Ecto neural progenitor cell (in vitro differentiated cells): ENCODE results near the gene NRXN3.
A peak's percentile ranks its signal among the peaks of the same experiment; 100 is the strongest.
"Not testable (repeated sequence)": the region's sequence is repeated elsewhere in the genome, so short reads cannot be mapped to it uniquely, and the experiment has no call there.

Source experiments
- DNase-seq: peaks from one replicate; pipeline ENCODE4 v3.0.0-alpha.2; 2018; ENCODE audit warnings: low spot score

NRXN3 gene

GRCh38 chr14:78403278-78403815 is 233.2 kb downstream of the NRXN3 start:
- DNase-seq, result no peak

GRCh38 chr14:78405079-78405856 is 235.1 kb downstream of the NRXN3 start:
- no peak for DNase-seq

DNA sequence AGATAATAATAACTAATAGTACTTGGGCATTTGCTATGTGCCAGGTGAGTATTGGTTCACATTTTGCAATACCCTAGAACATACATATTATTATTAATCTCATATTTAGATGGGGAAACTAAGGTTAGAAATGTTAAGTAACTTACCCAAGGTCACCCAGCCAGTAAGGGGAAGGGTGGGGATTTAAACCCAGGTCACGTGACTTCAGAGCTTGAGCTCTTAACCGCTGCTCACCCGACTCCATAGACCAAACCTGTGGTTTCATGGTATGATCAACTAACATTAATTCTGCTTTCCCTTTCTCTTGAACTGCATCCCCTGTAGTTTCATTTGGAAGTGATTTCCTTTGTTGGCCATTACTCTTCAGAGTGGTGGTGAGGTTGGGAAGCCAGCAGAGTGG is 242.3 kb downstream of the NRXN3 start:
- DNase-seq, result no peak

DNA sequence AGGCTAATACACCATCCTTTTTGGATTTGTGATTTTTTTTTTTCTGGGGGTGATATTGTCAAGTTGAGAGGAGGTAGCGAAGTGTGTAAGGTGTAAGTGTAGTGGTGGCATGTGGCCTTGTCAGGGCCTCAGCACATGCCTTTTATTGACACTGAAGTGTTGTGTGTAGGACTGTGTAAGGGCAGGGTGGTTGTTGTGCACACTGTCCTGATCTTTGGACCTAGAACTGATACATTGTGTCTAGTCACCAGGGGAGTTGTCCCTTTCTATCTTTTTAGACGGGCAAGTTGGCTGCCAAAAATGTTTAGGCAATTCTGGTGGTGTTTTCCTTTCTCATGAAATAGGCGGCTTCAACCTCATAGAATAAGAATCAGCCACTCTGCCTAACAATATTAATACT is 244.0 kb downstream of the NRXN3 start:
- DNase-seq, result no peak

DNA sequence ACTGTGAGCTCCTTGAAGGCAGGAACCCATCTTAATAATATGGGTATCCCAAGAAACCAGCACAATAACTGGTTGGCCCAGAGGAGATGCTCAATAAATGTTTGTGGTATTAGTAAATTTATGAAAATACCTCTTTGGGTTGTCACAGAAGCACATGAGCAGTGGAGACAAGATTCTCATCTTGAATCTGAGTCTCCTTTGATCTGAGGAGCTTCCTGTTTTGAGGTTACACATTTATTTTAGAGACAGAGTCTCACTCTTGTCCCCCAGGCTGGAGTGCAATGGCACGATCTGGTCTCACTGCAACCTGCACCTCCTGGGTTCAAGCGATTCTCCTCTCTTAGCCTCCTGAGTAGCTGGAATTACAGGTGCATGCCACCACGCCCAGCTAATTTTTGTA is 247.4 kb downstream of the NRXN3 start:
- no peak for DNase-seq

DNA sequence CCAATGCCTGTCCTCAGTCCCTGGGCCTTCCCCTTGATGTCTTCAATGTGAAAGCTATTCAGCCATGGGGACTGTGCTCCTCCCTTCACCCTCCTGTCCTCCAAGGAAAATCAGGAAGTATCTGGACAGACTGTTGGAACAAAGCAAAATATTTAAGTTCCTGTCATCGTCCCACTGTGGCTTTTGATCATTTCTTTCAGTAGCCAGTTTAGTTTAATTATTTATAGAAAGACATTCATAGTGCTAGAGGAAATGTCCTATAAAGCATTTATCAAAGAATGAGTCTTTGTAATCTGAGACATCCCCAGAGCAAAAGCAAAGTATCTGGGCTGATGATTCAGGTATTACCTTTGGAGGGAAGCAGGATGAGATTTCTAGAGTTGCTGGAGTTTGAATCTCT is 254.1 kb downstream of the NRXN3 start:
- DNase-seq, result no peak

- DNase-seq, result no peak
These were observed 255.2 kb downstream of the NRXN3 start for GRCh38 chr14:78425330-78425729.

DNA sequence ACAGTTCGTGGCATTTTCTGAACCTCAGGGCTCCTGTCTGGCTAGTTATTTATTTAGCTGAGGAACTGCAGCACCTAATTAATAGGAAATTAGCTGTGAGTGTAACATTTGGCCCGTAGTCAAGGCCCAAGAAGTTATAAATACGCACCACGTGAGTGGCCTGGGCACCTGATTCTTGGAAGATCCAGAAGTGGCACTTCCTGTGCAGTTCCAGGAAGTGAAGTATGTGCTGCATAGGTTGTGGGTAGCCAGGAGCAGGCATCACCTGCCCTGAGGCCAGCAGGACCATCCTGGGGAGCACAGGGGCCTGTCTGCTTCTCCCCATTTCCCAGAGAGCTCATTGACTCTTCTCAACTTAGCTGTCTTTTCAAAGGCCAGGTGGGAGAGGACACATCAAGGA is 255.6 kb downstream of the NRXN3 start:
- DNase-seq, result no peak

- no peak for DNase-seq
These were observed 261.9 kb downstream of the NRXN3 start for GRCh38 chr14:78432046-78432445.

DNA sequence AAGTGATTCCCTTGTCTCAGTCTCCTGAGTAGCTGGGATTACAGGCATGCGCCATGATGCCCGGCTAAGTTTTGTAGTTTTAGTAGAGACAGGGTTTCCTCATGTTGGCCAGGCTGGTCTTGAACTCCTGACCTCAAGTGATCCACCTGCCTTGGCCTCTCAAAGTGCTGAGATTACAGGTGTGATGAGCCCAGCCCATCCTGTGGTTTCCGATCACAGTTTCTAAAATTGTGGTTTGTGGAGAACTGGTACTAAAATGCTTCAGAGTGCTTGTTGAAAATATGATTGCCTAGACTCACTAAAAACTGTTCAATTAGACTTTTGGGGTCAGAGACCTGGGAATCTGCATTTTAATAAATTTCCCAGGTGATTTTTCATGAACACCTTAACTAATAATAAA is 267.3 kb downstream of the NRXN3 start:
- DNase-seq, result not testable (repeated sequence)

DNA sequence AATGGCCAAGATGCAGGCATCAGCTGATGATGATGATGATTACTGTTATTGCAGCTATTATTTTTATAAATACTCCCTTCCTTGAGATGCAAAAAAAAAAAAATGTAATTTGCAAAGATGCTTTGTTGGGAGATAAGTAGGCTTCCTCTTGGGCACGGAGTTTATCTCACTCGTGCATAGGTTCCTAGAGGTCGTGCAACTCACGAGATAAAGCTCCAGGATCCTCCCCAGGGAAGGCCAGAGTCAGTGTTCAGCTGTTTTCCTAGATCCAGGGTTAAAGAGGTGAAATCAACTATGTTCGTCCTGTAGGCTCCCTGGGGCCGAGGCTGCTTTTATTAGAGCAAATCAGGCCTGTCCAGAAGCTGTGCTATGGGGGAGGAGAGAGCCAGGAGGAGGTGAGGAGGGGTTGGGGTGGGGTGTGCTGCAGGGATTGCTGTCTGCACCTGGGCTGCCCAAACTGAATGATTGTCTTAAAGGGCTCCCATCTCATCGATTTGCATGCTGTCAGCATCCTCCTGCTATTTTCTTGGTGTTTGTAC is 270.3 kb downstream of the NRXN3 start:
- DNase-seq, result no peak

DNA sequence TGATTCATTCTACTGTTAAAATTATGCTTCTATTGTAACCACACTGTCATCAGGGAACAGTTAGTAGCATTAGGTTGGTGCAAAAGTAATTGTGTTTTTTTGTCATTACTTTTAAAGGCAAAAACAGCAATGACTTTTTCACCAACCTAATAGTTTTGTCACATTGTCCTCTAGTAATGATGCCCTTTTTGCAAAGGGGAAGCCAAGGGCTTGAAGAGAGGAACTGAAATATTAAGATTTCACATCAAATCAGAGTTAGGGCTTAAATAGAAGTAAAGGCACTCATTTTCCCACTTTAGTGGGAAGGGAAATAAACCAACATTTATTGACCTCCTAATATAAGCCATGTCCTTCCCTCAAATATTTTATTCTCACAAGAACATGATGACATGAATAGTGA is 273.7 kb downstream of the NRXN3 start:
- DNase-seq, result no peak

DNA sequence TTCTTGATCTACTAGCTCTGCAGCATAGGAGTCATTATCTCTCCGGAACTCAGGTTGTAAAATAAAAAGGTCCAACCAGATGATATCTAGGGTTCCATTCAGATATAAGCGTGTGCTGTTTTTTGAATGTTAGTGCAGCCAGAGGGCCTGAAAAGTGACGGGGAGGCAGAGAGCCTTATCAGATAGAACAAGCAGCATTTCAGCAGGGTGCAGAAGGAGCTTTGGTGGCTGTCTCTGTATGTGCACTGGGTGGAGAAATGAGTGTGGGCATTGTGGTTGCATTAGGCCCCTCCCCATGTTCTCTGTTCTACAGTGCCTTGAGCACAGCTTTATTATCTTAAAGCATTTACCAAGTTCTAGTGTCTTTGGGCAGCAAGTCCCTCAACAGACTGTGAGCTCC is 275.1 kb downstream of the NRXN3 start:
- DNase-seq, result no peak

DNA sequence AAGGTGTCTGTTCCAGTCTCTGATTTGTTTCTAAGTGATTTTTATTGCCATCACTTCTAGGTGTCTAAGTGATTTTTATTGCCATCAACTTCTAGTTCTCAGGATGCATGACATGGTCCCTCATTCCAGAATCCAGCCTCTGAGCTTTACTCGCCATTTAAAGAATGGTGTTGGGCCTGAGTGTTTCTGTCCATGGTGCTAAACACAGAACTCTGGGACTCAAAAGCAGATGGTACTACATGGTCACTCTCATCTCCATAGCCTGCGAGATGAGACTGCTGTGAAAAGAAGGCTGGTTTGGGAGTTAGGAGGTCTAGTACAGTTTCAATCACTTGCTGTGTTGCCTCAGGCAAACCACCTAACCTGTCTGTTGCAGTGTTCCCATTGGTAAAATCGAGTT is 276.6 kb downstream of the NRXN3 start:
- no peak for DNase-seq

- peak; percentile 78 for DNase-seq
These were observed 278.3 kb downstream of the NRXN3 start for GRCh38 chr14:78448164-78449094.

GRCh38 chr14:78450669-78451318 is 280.6 kb downstream of the NRXN3 start:
- no peak for DNase-seq

DNA sequence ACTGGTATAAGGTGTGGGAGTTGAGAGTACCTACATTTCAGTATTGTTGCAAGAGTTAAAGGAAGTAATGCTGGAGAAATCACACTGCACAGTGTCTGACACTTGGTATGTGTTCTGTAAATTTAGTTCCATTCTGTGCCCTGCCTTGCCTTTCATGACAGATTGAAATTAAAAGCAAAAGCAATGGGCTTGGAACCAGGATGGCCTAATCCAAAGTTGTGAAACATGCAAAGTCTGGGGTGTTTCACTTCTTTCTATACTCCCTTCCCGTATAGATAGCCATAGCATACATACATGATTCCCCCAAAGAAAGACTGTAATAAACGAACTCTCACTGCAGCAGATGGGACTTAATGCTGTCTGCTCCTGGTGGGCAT is 281.1 kb downstream of the NRXN3 start:
- no peak for DNase-seq

GRCh38 chr14:78455896-78456435 is 285.8 kb downstream of the NRXN3 start:
- DNase-seq, result no peak

DNA sequence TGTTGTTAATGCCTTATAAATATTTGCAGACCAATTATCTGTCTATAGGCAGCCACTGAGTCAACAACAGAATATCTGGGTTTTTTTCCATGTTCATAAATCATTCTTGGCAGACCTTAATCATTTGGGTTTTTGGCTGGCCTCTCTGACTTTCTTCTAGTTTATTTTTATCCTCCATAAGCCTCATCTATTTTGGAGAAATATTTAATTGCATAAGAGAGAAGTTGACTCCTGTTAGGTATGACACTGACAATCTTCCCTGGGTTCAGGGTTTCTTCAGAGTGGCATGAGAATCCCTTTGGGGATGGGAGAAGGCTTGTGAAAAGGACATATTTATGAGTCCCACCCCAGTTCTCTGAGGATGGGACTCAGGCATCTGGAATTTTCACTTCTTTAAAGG is 299.8 kb downstream of the NRXN3 start:
- DNase-seq, result no peak

- no peak for DNase-seq
These were observed 309.1 kb downstream of the NRXN3 start for GRCh38 chr14:78479127-78479780.

DNA sequence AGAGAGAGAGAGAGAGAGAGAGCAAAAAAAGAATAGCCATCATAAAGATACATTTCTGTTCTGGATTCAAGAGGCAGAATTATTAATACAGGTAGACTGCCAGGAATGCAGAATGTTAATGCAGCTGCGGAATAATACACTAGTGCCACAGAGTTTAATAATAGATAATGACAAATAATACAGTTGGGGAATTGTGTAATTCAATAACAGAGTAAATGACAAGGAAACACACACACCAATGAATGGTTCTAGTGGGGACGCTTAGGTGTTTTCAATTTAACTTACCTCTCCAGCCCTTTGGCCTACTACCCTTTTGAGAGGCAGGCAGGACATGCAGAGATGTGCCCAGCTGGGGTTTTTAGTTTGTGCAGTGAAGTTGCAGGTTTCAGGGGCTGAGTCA is 313.9 kb downstream of the NRXN3 start:
- DNase-seq, result no peak
